ENCODE results near the gene RCC2.

- TF ChIP-seq CTCF (conservative IDR thresholded peaks at IDR 0.05 in 1 of 2, IDR thresholded peaks at IDR 0.05 in 1 of 2; ENCODE audit: low read depth in 1 of 2, low read length in 2 of 2) (no peak), EZH2 (IDR thresholded peaks at IDR 0.05; ENCODE audit: low read length, missing control alignments) (no peak)
Measured at GRCh38 chr1:17365293-17365692, 74.2 kb downstream of the RCC2 start.
